Natural killer cell (primary cell): ENCODE results near the gene TES. TPM values are rescaled to one million over a fixed set of nuclear protein-coding genes. Genes with fewer than 3 reads are reported as not detected.

Experiments used
- ATAC-seq, 3 donors: fragments of 150-1000 bp in 2 of 3; fragments of 200-7000 bp in 1 of 3; cut with Tn5 transposase; 1 replicate in 1 of 3; 2 replicates in 2 of 3; pipeline ENCODE4 v1.10.0; 2021; ENCODE audit warnings: mild to moderate bottlenecking in 2 of 3, moderate library complexity in 2 of 3
- DNase-seq, 2 donors: peaks; one replicate each; pipeline versions ENCODE4 v3.0.0 to v3.0.0-alpha.2; 2013 to 2021; ENCODE audit warnings: mixed read lengths in 1 of 2
- H3K27ac ChIP-seq: one replicate; pipeline ENCODE4 v1.5.1; 2013; ENCODE audit warnings: mild to moderate bottlenecking, low read length
- H3K27me3 ChIP-seq: one replicate; pipeline ENCODE4 v1.6.1; 2013; ENCODE audit warnings: low read length; ENCODE audit not compliant: control insufficient read depth, insufficient read depth
- H3K36me3 ChIP-seq: one replicate; pipeline ENCODE4 v1.6.1; 2013; ENCODE audit warnings: low read length; ENCODE audit not compliant: control insufficient read depth, insufficient read depth
- H3K4me1 ChIP-seq: one replicate; pipeline ENCODE4 v1.6.1; 2013; ENCODE audit warnings: low read length; ENCODE audit not compliant: control insufficient read depth, insufficient read depth
- H3K4me3 ChIP-seq: one replicate; pipeline ENCODE4 v1.5.1; 2013; ENCODE audit warnings: low read length
- H3K9me3 ChIP-seq: one replicate; pipeline ENCODE4 v1.6.1; 2013; ENCODE audit warnings: low read length; ENCODE audit not compliant: control insufficient read depth, insufficient read depth
- H3K27ac Mint-ChIP-seq, 2 donors: one replicate each; pipeline ENCODE4 v1.8.0; 2022; ENCODE audit warnings: mild to moderate bottlenecking in 2 of 2, mixed read lengths in 2 of 2, moderate library complexity in 1 of 2
- H3K27me3 Mint-ChIP-seq, 2 donors: one replicate each; pipeline ENCODE4 v1.8.0; 2022; ENCODE audit warnings: low read depth in 2 of 2, mixed read lengths in 2 of 2
- H3K36me3 Mint-ChIP-seq: one replicate; pipeline ENCODE4 v1.8.0; 2022; ENCODE audit warnings: mixed read lengths
- H3K4me1 Mint-ChIP-seq, 2 donors: one replicate each; pipeline ENCODE4 v1.8.0; 2022; ENCODE audit warnings: mixed read lengths in 2 of 2
- H3K4me3 Mint-ChIP-seq: one replicate; pipeline ENCODE4 v1.8.0; 2022; ENCODE audit warnings: mild to moderate bottlenecking, moderate library complexity, mixed read lengths
- H3K9me3 Mint-ChIP-seq, 2 donors: one replicate each; pipeline ENCODE4 v1.8.0; 2022; ENCODE audit warnings: mixed read lengths in 2 of 2
- WGBS: methylation state at CpG from one replicate; pipeline ENCODE4 v1.1.7; 2013; ENCODE audit warnings: missing lambda C conversion rate; ENCODE audit not compliant: insufficient coverage; 5-methylcytosine and 5-hydroxymethylcytosine counted together
- intact Hi-C: fragments of 100-400 bp; cut with micrococcal nuclease; formaldehyde crosslinking; loops from one replicate; pipeline ENCODE4 v1.14.2; 2022
- total RNA-seq, 4 donors: library from RNA; stranded (reverse); fragments of 120-200 nt in 1 of 4; gene quantifications; one replicate each; pipeline versions ENCODE4 v1.2.3 to v1.2.4, GENCODE V29; 2013 to 2022
- TF ChIP-seq, protein P1 (sequence below): fragments of 200-600 bp; IDR thresholded peaks from one replicate; pipeline ENCODE4 v1.8.0; 2022; ENCODE audit warnings: antibody characterized with exemption

Gene TES
- total RNA-seq, 3 donors from 2014 or later (not counting 1 experiment from before 2014, with no cell fraction given): 220 to 269 (median 227) TPM

GRCh38 chr7:116227678-116228239 is 17.4 kb downstream of the TES start:
- peak overlapping the region; percentile 67 to 93 for H3K27ac Mint-ChIP-seq
- peak overlapping the region; percentile 45 for H3K4me3 Mint-ChIP-seq
- no peaks in the 10 kb centered on the region for H3K9me3 Mint-ChIP-seq
- no peaks in the 10 kb centered on the region for H3K27me3 ChIP-seq
- no peaks in the 10 kb centered on the region for H3K9me3 ChIP-seq
- H3K27me3 Mint-ChIP-seq: no peaks in the 10 kb centered on the region
- no CpG with 5 or more reads among the region's 2 CpGs for WGBS
- H3K36me3 ChIP-seq: peaks cover 3% of the 10 kb centered on the region
- H3K4me1 Mint-ChIP-seq: peaks cover 85 to 88% of the 10 kb centered on the region in 2 donors
- H3K4me1 ChIP-seq: peaks cover 36% of the 10 kb centered on the region
- ATAC-seq: no peak
- TF ChIP-seq, protein P1, sequence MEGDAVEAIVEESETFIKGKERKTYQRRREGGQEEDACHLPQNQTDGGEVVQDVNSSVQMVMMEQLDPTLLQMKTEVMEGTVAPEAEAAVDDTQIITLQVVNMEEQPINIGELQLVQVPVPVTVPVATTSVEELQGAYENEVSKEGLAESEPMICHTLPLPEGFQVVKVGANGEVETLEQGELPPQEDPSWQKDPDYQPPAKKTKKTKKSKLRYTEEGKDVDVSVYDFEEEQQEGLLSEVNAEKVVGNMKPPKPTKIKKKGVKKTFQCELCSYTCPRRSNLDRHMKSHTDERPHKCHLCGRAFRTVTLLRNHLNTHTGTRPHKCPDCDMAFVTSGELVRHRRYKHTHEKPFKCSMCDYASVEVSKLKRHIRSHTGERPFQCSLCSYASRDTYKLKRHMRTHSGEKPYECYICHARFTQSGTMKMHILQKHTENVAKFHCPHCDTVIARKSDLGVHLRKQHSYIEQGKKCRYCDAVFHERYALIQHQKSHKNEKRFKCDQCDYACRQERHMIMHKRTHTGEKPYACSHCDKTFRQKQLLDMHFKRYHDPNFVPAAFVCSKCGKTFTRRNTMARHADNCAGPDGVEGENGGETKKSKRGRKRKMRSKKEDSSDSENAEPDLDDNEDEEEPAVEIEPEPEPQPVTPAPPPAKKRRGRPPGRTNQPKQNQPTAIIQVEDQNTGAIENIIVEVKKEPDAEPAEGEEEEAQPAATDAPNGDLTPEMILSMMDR: no peak
- intact Hi-C loops: no loop called here
- no peak overlapping the region for H3K27ac ChIP-seq
- no peak overlapping the region for H3K4me3 ChIP-seq
- no peak for DNase-seq
- H3K36me3 Mint-ChIP-seq: no peaks in the 10 kb centered on the region

DNA sequence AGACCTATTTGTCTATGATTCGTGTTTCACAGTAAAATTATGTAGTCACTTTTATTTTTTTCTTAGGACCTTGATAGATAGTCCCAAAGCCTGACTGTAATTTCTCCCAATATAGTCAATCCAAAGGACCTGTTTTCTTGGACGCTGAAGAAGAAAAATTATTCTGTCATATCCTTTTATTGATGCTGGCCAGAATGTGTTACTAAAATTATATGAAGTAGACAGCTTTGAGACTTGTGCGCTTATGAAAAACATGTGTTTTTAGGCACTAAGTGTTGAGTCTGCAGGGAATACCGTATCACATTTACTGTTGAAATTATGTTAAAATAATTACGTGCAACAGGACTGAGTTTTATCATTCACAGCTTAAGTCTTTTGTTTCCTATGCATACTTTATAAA is 17.9 kb downstream of the TES start:
- Histone ChIP-seq H3K36me3 (no peaks in the 10 kb centered on the region), H3K27me3 (no peaks in the 10 kb centered on the region), H3K9me3 (no peaks in the 10 kb centered on the region), H3K4me1 (peaks cover 39% of the 10 kb centered on the region), H3K27ac (no peak overlapping the region), H3K4me3 (no peak overlapping the region)
- H3K36me3 Mint-ChIP-seq: no peaks in the 10 kb centered on the region
- DNase-seq (no peak), ATAC-seq (no peak)
- TF ChIP-seq, protein P1: no peak
- no peak overlapping the region for H3K4me3 Mint-ChIP-seq
- H3K4me1 Mint-ChIP-seq: peaks cover 86 to 90% of the 10 kb centered on the region in 2 donors
- no peaks in the 10 kb centered on the region for H3K9me3 Mint-ChIP-seq
- intact Hi-C loops: no loop called here
- 80% methylated on average over 3 of the region's 5 CpGs for WGBS
- H3K27ac Mint-ChIP-seq: peak overlapping the region; percentile 67 to 93
- H3K27me3 Mint-ChIP-seq: no peaks in the 10 kb centered on the region

DNA sequence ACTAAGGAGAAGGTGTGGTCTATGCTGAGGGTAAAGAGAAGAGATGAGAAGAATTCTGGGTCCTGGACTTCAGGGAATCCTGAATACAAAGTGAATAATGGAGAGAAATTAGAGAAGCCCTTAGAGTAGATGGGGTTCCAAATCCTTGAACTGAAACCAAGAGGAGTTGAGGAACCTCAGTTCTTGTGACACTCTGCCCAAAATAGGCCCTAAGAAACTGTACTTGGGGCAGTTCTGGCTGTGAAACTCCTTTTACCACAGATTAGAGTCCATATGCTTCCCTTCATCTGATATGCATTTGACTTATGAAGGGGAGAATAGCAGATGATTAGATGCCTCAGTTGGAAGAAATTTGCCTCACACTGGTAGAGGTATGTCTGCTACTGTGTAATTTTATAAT is 19.0 kb downstream of the TES start:
- Mint-ChIP-seq H3K27me3 (no peaks in the 10 kb centered on the region), H3K4me3 (peak overlapping the region; percentile 13), H3K36me3 (no peaks in the 10 kb centered on the region), H3K9me3 (no peaks in the 10 kb centered on the region), H3K4me1 (peaks cover 81 to 90% of the 10 kb centered on the region in 2 donors), H3K27ac (peak overlapping the region; percentile 93 to 94)
- peak overlapping the region; percentile 65 for H3K27ac ChIP-seq
- no peaks in the 10 kb centered on the region for H3K9me3 ChIP-seq
- H3K36me3 ChIP-seq: no peaks in the 10 kb centered on the region
- no peak for DNase-seq
- TF ChIP-seq, protein P1: no peak
- no peak overlapping the region for H3K4me3 ChIP-seq
- H3K27me3 ChIP-seq: no peaks in the 10 kb centered on the region
- intact Hi-C loops: no loop called here
- no peak for ATAC-seq
- peaks cover 35% of the 10 kb centered on the region for H3K4me1 ChIP-seq
